HG02981 (cell line): Measurements from ENCODE around the gene NAA30.

ENCODE experiments used
- ATAC-seq: cut with Tn5 transposase; IDR thresholded peaks from one replicate; pipeline ENCODE4 v1.9.1; 2021; ENCODE audit warnings: mild to moderate bottlenecking, moderate library complexity; ENCODE audit not compliant: unreplicated experiment

The NAA30 gene

DNA sequence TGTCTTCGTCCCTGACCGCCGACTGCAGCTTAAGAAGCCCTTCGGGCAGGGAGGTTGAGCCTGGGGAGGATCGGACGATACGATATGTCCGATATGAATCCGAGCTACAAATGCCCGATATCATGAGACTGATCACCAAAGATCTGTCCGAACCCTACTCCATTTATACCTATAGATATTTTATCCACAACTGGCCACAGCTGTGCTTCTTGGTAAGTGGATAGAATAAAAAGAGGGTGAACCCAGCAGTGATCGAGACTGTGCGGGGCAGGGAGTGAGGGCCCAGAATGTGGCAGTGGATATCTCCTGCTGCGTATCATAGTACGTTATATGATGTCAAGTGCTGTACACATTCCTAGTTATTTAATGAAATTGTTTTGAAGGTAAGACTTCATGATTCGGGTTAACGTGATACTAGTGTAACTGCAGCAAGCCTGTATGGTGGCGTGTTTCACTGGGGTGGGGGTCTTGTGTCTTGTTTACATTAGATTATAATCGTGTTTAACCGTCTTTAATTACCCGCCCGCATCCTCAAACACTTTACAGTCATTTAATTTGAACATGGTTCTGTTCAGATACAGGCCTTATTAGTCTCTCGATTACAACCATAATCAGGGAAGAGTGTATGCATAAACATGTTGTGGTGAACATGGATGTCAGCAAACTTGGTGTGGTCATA, 1.3 kb downstream of the NAA30 start:
- no peak for ATAC-seq

DNA sequence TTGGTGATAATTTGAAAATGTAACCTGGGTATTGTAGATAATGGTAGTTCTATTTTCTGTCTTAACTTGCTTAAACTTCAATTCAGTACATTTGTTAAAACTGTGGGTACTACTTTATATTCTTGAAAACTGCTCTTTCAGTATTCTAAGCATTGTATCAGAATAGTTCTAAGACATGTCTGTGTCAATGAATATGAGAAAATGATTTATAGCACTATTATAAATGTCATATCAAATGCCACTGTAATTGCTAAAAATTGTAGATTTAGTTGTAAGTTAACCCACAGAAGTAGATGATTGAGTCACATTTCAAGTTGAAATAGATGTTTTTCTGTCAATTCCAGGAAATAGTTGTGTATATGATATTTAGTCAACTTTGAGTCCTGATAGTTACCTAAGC, 2.4 kb downstream of the NAA30 start:
- ATAC-seq: no peak

- ATAC-seq: no peak
Measured at GRCh38 chr14:57400556-57401494, 10.4 kb downstream of the NAA30 start.

DNA sequence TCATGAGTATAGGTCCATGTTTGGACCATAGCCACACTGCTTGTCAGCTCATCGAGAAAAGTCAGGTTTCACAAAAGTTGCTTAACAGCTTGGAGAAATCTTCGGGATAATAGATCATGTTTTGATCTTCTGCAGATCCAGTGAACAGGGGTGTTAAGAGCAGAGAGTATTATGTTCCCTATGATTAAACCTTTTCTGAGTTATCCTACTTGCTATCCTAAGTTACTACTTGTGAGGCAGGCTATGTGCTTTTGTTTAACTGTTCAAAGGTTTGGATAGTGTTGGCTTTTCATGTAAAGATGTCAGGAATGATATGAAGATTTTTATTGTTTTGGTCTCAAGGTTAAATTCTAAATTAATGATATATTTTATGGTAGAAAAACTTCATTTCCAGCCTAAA, 11.1 kb downstream of the NAA30 start:
- ATAC-seq: no peak

- no peak for ATAC-seq
Measured at GRCh38 chr14:57402173-57402852, 11.9 kb downstream of the NAA30 start.

DNA sequence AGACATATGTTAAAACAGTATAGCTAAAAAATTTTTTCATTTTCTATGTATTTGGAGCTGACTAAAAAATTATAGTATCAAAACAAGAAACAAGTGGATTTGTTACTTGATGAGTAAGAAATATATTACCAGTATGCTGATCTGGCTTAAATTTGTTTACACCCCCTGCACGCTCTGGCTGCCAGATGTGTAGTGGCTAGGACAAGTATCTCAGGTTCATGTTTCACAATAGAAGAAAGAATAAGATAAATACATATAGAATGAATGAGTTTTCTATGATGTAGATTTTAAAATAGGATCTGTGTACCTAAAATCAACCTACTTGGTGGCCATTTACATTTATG, 13.1 kb downstream of the NAA30 start:
- no peak for ATAC-seq

DNA sequence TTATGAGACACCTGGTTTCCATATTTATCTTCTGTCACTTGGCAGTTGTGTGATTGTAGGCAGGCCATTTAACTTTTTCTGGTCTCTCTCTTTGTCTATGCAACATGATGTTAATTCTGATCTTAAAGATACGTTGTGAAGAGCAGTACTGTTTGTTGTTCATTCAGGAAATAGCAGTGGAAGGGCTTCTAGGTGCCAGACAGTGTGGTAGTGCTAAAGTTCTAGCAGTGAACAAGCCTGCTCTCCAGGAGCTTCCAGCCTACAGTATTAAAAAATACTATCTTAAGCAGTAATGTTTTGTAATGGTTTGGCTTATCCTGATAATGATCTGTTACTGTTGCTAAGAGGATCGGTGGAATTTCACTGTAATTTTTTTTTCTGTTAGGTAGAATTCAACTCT, 15.2 kb downstream of the NAA30 start:
- ATAC-seq: no peak

DNA sequence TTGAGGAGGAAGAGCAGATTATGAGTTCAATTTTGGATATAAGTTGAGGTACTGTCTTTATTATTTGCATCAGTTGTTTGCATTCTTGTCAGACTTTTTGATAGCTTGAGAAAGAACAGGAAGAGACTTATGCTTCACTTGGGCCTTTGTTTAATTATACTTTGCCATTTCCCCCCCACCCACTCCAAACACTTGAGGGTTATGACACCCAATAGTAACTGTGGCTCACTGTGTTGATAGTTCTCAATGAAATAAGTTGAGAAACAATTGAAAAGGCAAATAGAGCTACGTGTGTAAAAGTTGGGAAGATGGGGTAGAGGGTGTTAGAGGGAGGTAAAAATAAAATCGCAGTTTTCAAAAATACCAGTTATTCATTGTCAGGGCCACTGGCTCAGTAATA, 17.7 kb downstream of the NAA30 start:
- no peak for ATAC-seq

DNA sequence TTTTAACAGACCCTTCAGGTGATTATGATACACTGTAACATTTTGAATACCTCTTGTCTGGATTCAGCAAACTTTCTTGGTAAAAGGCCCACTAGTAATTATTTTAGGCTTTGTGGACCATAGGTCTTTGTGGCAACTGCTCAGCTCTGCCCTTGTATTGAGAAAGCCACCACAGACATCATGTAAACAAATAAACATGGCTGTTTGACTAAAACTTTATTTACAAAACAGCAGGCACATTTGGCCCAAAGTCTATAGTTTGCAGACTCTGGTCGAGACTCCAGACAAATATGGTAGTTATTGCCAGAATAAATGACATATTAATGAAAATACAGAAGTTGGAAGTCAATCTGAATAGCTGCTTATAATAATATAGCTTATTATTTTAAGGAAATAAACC, 18.2 kb downstream of the NAA30 start:
- no peak for ATAC-seq

- ATAC-seq: no peak
Measured at GRCh38 chr14:57412341-57412740, 22.0 kb downstream of the NAA30 start.

- no peak for ATAC-seq
Measured at GRCh38 chr14:57413849-57414248, 23.5 kb downstream of the NAA30 start.

DNA sequence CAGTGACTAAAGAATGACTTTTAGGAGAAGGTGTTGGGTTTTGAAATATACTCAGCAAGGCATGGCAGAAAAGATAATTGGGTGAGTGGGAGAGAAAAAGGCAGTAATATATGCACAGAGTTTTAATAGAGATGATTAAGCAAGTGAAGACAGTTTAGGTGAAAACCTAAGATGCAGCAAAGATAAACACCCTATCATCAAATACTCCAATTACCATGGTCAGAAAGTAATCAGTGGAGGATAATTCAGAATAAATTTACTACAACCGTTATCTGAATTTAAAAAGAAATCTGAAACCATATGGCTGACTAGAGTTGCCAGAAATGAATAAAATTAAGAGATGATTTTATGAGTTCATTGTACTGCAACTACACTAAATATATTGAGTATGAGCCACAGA, 26.8 kb downstream of the NAA30 start:
- ATAC-seq: no peak

DNA sequence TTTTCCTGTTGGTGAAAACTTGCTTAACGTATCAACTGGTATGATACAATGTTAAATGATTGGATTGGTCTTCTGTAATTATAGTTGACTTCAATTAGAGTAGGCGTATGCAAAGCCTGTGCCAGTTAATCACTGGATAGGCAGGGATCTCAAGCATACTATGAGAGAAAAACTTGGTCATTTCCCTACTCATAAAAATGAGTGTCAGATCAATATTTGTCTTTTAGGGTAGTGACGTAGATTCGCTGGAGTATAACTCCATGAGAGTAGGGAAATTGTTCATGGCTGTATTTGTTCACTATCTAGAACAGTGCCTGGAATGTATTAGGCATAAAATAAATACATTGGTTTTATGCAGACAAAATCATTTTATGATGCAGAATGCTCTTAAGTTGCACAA, 28.6 kb downstream of the NAA30 start:
- no peak for ATAC-seq

- ATAC-seq: no peak
Measured at GRCh38 chr14:57420033-57420432, 29.6 kb downstream of the NAA30 start.

- no peak for ATAC-seq
Measured at GRCh38 chr14:57420986-57421385, 30.6 kb downstream of the NAA30 start.

DNA sequence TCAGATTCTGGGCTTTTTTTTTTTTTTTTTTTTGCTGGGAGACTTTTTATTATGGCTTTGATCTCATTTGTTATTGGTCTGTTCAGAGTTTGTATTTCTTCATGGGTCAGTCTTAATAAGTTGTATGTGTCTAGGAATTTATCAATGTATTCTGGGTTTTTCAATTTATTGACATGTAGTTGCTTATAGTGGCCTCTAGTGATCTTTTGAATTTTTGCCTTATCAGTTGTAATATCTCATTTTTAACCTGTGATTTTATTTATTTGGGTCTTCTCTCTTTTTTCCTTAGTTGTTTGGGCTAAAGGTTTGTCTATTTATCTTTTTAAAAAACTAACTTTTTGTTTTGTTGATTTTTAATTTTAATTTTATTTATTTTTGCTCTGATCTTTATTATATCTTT, 45.5 kb downstream of the NAA30 start:
- no peak for ATAC-seq

DNA sequence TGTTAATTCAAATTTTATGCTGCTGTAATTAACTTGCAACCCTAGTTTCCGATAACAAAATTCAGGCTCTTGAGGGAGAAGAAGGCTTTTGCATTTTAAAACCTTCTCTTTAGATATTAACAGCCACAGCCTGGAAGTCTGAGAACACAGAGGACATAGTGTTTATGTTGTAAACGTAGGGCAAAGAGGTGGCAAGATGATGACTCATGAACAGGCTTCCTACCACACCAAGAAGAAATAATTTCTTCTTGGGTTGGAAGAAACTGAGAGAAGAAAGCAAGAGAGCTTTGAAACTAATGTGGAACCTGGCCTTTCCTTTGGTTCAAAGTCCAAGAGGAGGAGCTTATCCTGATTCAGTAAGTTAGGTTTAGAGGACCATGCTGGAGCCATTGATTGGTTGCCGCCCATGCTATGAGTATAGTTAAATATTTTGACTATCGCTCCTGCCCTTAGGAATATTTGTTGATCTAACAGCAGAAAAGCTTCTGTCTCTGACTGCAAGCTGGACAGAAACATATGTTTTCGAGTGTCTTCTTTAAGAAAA, 71.5 kb downstream of the NAA30 start:
- ATAC-seq: no peak

DNA sequence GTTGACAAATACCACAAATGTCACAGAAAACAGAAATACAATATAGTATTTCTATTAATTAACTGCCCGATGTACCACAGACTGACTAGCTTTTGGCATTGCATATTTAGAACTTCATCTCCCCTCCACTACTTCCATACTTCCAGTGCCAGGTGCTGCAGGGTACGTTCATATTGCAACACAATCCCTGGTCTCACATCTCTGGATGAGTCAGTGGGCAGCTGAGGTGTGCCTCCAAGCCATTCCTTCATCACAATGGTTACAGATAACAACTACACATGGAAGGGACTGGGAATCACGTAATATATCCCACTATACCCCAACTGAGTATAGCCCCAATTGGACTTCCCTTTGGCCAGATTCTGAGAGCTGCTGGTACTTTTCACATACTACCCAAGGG, 72.2 kb downstream of the NAA30 start:
- no peak for ATAC-seq

GRCh38 chr14:57464008-57464730, 73.8 kb downstream of the NAA30 start:
- peak; percentile 84 for ATAC-seq
